K562 (cell line): ENCODE measurements around the gene SIRT3. TPM values are rescaled to one million over a fixed set of nuclear protein-coding genes. Genes with fewer than 3 reads are reported as not detected.

Source experiments
- BACH1 ChIP-seq: fragments of 200-800 bp; sonication (Bioruptor generic); IDR thresholded peaks from 2 replicates; pipeline ENCODE4 v1.6.1; 2016; ENCODE audit warnings: missing genetic modification characterization, missing compliant biosample characterization
- BMI1 ChIP-seq: fragments of 150-350 bp; IDR thresholded peaks from 2 replicates; pipeline ENCODE4 v1.6.1; 2014; ENCODE audit warnings: low read length
- C11orf30 ChIP-seq: fragments of 450-650 bp; IDR thresholded peaks from 2 replicates; pipeline ENCODE4 v1.6.1; 2016; ENCODE audit warnings: low read depth, mild to moderate bottlenecking
- GTF2A2 ChIP-seq: IDR thresholded peaks from 2 replicates; pipeline ENCODE4 v1.6.1; 2016; ENCODE audit warnings: mild to moderate bottlenecking, missing genetic modification characterization, missing compliant biosample characterization
- HIVEP1 ChIP-seq: fragments of 250-450 bp; sonication (Bioruptor Pico); IDR thresholded peaks from 2 replicates; pipeline ENCODE4 v1.4.0; 2020; ENCODE audit warnings: mild to moderate bottlenecking
- HMG20A ChIP-seq: fragments of 450-650 bp; formaldehyde crosslinking; conservative IDR thresholded peaks from 2 replicates; pipeline ENCODE4 v1.4.0; 2020; ENCODE audit warnings: mild to moderate bottlenecking, mixed read lengths
- HNRNPLL ChIP-seq: fragments of 200-400 bp; formaldehyde crosslinking; IDR thresholded peaks from 2 replicates; pipeline ENCODE4 v1.6.1; 2017; ENCODE audit warnings: low read length, low read depth, mild to moderate bottlenecking; ENCODE audit not compliant: poor library complexity, severe bottlenecking
- PRPF4 ChIP-seq: fragments of 200-400 bp; formaldehyde crosslinking; IDR thresholded peaks from one replicate; pipeline ENCODE4 v1.6.1; 2017; ENCODE audit warnings: low read length, low read depth, mild to moderate bottlenecking; ENCODE audit not compliant: insufficient read depth, poor library complexity, severe bottlenecking
- TAL1 ChIP-seq: fragments of 450-650 bp; IDR thresholded peaks from 2 replicates; pipeline ENCODE4 v1.6.1; 2016; ENCODE audit warnings: mild to moderate bottlenecking
- TRIM24 ChIP-seq, 2 experiments: fragments of 450-650 bp; IDR thresholded peaks; 2 replicates each; pipeline ENCODE4 v1.6.1; 2016
- TSC22D4 ChIP-seq: fragments of 450-650 bp; IDR thresholded peaks from 2 replicates; pipeline ENCODE4 v1.6.1; 2016; ENCODE audit warnings: missing genetic modification characterization, missing biosample characterization, control low read depth
- ZNF324 ChIP-seq: fragments of 250-450 bp; sonication (Bioruptor Pico); IDR thresholded peaks from 2 replicates; pipeline ENCODE4 v1.4.0; 2020; ENCODE audit warnings: mild to moderate bottlenecking
- ZNF717 ChIP-seq: fragments of 250-450 bp; sonication (Bioruptor Pico); IDR thresholded peaks from 2 replicates; pipeline ENCODE4 v1.5.0; 2021
- polyA plus RNA-seq, 8 experiments: library from polyadenylated mRNA; depleted of rRNA in 4 of 8; stranded (reverse) in 5 of 8; unstranded in 3 of 8; fragments of >200 nt; fragmentation: Nextera tagmentation in 2 of 8; fragmentation: Illumina TruSeq in 1 of 8; extraction: Ambion mirVana in 2 of 8; extraction: Trizol in 1 of 8; gene quantifications; 2 replicates each; pipeline versions ENCODE4 v1.2.1 to v1.2.3, GENCODE V29; 2011 to 2014; ENCODE audit warnings: inconsistent platforms in 1 of 8, missing spikeins in 1 of 8
- total RNA-seq, 7 experiments: library from RNA; depleted of rRNA in 6 of 7; stranded (reverse); fragments of >200 nt in 6 of 7; fragmentation: Illumina TruSeq in 2 of 7; extraction: Trizol in 2 of 7; gene quantifications; 2 replicates each; pipeline versions ENCODE4 v1.2.1 to v1.2.3, GENCODE V29; 2011 to 2021; ENCODE audit warnings: low replicate concordance in 1 of 7
- TF ChIP-seq, protein P1 (sequence below): fragments of 250-450 bp; sonication (Bioruptor Pico); IDR thresholded peaks from 2 replicates; pipeline ENCODE4 v1.9.0; 2021; ENCODE audit warnings: mild to moderate bottlenecking, inconsistent platforms
- TF ChIP-seq, protein P2 (sequence below): sonication (generic); formaldehyde crosslinking; IDR thresholded peaks from 2 replicates; pipeline ENCODE4 v1.8.0; 2022; ENCODE audit warnings: missing genetic modification reagents, mild to moderate bottlenecking, borderline replicate concordance
- TF ChIP-seq, protein P3 (sequence below): fragments of 250-450 bp; sonication (Bioruptor Pico); IDR thresholded peaks from 2 replicates; pipeline ENCODE4 v1.5.0; 2020; ENCODE audit warnings: mild to moderate bottlenecking
- TF ChIP-seq, protein P4 (sequence below): fragments of 150-350 bp; IDR thresholded peaks from 2 replicates; pipeline ENCODE4 v1.6.1; 2014; ENCODE audit warnings: low read depth, mild to moderate bottlenecking, low read length, borderline replicate concordance
- TF ChIP-seq, protein P5 (sequence below): fragments of 450-650 bp; formaldehyde crosslinking; IDR thresholded peaks from 2 replicates; pipeline ENCODE4 v1.4.0; 2020; ENCODE audit warnings: mild to moderate bottlenecking, moderate library complexity

Gene SIRT3
- total and polyA plus RNA-seq, 9 of the 15 experiments (the other 6 are each of a cell fraction or from before 2014, with no cell fraction given), result 1.9 to 27.5 (median 14.5) TPM

DNA sequence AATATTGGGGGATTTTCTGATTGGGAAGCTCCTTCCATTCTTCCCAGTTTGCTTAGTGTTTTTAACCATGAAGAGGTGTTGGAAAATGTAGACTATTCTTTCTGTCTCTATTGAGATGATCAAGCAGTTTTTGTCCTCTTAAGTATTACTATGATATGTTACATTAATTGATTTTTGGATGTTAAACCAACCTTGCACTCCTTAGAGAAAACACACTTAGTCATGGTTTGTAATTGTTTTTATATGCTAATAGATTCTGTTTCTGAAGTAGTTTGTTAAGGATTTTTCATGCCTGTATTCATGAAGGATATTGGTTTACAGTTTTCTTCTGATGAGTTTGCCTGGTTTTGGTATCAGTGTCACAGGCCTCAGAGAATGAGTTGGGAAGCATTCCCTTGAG, 40.1 kb upstream of the SIRT3 start (continued):
- TF ChIP-seq, protein P1, sequence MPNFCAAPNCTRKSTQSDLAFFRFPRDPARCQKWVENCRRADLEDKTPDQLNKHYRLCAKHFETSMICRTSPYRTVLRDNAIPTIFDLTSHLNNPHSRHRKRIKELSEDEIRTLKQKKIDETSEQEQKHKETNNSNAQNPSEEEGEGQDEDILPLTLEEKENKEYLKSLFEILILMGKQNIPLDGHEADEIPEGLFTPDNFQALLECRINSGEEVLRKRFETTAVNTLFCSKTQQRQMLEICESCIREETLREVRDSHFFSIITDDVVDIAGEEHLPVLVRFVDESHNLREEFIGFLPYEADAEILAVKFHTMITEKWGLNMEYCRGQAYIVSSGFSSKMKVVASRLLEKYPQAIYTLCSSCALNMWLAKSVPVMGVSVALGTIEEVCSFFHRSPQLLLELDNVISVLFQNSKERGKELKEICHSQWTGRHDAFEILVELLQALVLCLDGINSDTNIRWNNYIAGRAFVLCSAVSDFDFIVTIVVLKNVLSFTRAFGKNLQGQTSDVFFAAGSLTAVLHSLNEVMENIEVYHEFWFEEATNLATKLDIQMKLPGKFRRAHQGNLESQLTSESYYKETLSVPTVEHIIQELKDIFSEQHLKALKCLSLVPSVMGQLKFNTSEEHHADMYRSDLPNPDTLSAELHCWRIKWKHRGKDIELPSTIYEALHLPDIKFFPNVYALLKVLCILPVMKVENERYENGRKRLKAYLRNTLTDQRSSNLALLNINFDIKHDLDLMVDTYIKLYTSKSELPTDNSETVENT (CRISPR knock-in tag), result no peak
- TF ChIP-seq TRIM24 (IDR thresholded peaks at IDR 0.05) (peak; percentile 61 to 79; a peak in 3 of 4 replicates), BACH1 (no peak), PRPF4 (no peak), ZNF324 (CRISPR knock-in tag) (peak; percentile 97), C11orf30 (peak; percentile 30; the same call in 1 of the 2 replicates), BMI1 (no peak), HIVEP1 (CRISPR knock-in tag) (no peak), HNRNPLL (no peak), TSC22D4 (no peak), TAL1 (no peak), GTF2A2 (tag) (no peak), HMG20A (no peak), ZNF717 (CRISPR knock-in tag) (no peak)
- TF ChIP-seq, protein P2, sequence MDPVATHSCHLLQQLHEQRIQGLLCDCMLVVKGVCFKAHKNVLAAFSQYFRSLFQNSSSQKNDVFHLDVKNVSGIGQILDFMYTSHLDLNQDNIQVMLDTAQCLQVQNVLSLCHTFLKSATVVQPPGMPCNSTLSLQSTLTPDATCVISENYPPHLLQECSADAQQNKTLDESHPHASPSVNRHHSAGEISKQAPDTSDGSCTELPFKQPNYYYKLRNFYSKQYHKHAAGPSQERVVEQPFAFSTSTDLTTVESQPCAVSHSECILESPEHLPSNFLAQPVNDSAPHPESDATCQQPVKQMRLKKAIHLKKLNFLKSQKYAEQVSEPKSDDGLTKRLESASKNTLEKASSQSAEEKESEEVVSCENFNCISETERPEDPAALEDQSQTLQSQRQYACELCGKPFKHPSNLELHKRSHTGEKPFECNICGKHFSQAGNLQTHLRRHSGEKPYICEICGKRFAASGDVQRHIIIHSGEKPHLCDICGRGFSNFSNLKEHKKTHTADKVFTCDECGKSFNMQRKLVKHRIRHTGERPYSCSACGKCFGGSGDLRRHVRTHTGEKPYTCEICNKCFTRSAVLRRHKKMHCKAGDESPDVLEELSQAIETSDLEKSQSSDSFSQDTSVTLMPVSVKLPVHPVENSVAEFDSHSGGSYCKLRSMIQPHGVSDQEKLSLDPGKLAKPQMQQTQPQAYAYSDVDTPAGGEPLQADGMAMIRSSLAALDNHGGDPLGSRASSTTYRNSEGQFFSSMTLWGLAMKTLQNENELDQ (CRISPR knock-in tag), result no peak
- TF ChIP-seq, protein P3, sequence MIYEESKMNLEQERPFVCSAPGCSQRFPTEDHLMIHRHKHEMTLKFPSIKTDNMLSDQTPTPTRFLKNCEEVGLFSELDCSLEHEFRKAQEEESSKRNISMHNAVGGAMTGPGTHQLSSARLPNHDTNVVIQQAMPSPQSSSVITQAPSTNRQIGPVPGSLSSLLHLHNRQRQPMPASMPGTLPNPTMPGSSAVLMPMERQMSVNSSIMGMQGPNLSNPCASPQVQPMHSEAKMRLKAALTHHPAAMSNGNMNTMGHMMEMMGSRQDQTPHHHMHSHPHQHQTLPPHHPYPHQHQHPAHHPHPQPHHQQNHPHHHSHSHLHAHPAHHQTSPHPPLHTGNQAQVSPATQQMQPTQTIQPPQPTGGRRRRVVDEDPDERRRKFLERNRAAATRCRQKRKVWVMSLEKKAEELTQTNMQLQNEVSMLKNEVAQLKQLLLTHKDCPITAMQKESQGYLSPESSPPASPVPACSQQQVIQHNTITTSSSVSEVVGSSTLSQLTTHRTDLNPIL, result no peak
- TF ChIP-seq, protein P4, sequence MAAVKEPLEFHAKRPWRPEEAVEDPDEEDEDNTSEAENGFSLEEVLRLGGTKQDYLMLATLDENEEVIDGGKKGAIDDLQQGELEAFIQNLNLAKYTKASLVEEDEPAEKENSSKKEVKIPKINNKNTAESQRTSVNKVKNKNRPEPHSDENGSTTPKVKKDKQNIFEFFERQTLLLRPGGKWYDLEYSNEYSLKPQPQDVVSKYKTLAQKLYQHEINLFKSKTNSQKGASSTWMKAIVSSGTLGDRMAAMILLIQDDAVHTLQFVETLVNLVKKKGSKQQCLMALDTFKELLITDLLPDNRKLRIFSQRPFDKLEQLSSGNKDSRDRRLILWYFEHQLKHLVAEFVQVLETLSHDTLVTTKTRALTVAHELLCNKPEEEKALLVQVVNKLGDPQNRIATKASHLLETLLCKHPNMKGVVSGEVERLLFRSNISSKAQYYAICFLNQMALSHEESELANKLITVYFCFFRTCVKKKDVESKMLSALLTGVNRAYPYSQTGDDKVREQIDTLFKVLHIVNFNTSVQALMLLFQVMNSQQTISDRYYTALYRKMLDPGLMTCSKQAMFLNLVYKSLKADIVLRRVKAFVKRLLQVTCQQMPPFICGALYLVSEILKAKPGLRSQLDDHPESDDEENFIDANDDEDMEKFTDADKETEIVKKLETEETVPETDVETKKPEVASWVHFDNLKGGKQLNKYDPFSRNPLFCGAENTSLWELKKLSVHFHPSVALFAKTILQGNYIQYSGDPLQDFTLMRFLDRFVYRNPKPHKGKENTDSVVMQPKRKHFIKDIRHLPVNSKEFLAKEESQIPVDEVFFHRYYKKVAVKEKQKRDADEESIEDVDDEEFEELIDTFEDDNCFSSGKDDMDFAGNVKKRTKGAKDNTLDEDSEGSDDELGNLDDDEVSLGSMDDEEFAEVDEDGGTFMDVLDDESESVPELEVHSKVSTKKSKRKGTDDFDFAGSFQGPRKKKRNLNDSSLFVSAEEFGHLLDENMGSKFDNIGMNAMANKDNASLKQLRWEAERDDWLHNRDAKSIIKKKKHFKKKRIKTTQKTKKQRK, result no peak
- TF ChIP-seq, protein P5, sequence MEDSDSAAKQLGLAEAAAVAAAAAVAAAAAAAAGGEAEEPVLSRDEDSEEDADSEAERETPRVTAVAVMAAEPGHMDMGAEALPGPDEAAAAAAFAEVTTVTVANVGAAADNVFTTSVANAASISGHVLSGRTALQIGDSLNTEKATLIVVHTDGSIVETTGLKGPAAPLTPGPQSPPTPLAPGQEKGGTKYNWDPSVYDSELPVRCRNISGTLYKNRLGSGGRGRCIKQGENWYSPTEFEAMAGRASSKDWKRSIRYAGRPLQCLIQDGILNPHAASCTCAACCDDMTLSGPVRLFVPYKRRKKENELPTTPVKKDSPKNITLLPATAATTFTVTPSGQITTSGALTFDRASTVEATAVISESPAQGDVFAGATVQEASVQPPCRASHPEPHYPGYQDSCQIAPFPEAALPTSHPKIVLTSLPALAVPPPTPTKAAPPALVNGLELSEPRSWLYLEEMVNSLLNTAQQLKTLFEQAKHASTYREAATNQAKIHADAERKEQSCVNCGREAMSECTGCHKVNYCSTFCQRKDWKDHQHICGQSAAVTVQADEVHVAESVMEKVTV (CRISPR knock-in tag), result no peak
